ENCODE results near the gene RNF114.
"Not testable (repeated sequence)": the region's sequence is repeated elsewhere in the genome, so short reads cannot be mapped to it uniquely, and the experiment has no call there.

RNF114 gene

GRCh38 chr20:49993301-49993751 is 57.1 kb downstream of the RNF114 start:
- no peak for TF ChIP-seq CTCF (IDR thresholded peaks at IDR 0.05; ENCODE audit: low read depth, low read length)

GRCh38 chr20:49995586-49995985 is 59.4 kb downstream of the RNF114 start:
- H3K4me3 ChIP-seq (ENCODE audit: low read depth, low read length): no peak overlapping the region
- TF ChIP-seq CTCF (IDR thresholded peaks at IDR 0.05; ENCODE audit: low read depth, low read length): no peak

More at GRCh38 chr20:49993301-49993751, 57.1 kb downstream of the RNF114 start:
- H3K4me3 ChIP-seq (ENCODE audit: low read depth, low read length): no peak overlapping the region

GRCh38 chr20:49998478-49999188 is 62.4 kb downstream of the RNF114 start:
- not testable (repeated sequence) for H3K4me3 ChIP-seq (ENCODE audit: low read depth, low read length)

GRCh38 chr20:49999329-49999728 is 63.1 kb downstream of the RNF114 start:
- H3K4me3 ChIP-seq (ENCODE audit: low read depth, low read length): no peak overlapping the region
- no peak for TF ChIP-seq CTCF (IDR thresholded peaks at IDR 0.05; ENCODE audit: low read depth, low read length)

- H3K4me3 ChIP-seq (ENCODE audit: low read depth, low read length): not testable (repeated sequence)
These were observed 64.5 kb downstream of the RNF114 start for GRCh38 chr20:50000548-50001222.

GRCh38 chr20:50001784-50002311 is 65.7 kb downstream of the RNF114 start:
- H3K4me3 ChIP-seq (ENCODE audit: low read depth, low read length): no peak overlapping the region
- no peak for TF ChIP-seq CTCF (IDR thresholded peaks at IDR 0.05; ENCODE audit: low read depth, low read length)

- no peak overlapping the region for H3K4me3 ChIP-seq (ENCODE audit: low read depth, low read length)
- TF ChIP-seq CTCF (IDR thresholded peaks at IDR 0.05; ENCODE audit: low read depth, low read length): no peak
These were observed 67.1 kb downstream of the RNF114 start for GRCh38 chr20:50003253-50003656.
